GM19468 (cell line): ENCODE measurements around the gene GAS2.

Experiments used
- ATAC-seq: cut with Tn5 transposase; IDR thresholded peaks from one replicate; pipeline ENCODE4 v1.9.1; 2021; ENCODE audit warnings: mild to moderate bottlenecking, moderate library complexity, moderate number of reproducible peaks; ENCODE audit not compliant: unreplicated experiment; ENCODE audit errors: extremely low read depth

GAS2 gene

DNA sequence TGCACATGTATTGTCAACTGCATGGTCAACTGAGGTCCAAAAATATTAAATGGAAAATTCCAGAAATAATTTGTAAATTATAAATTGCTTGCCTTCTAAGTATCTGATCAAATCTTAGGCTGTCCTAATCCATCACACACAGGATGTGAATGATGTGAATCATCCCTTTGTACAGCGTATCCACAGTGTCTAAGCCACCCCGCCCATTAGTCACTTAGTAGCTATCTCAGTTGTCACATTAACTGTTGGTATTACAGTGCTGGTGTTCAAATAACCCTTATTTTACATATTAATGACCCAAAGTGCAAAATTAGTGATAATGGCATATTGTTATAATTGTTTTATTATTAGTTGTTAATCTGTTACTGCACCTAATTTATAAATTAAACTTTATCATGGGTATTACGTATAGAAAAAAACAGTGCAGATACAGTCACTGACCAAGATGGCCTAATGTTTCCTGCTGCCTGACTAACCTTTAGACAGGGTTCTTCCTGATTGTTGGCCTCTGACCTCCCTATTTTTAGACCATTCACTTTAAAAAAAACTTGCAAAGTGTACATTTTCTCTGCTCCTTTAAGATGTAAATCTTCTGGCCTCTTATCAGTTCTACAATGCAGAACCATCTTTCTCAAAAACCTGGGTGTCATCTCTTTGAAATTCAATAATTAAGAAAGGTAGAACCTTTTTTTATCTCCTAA, 166.1 kb downstream of the GAS2 start:
- no peak for ATAC-seq

GRCh38 chr11:22846726-22847125, 180.3 kb downstream of the GAS2 start:
- ATAC-seq = no peak

- ATAC-seq = no peak
Observed at GRCh38 chr11:22851477-22851876, 185.1 kb downstream of the GAS2 start.

DNA sequence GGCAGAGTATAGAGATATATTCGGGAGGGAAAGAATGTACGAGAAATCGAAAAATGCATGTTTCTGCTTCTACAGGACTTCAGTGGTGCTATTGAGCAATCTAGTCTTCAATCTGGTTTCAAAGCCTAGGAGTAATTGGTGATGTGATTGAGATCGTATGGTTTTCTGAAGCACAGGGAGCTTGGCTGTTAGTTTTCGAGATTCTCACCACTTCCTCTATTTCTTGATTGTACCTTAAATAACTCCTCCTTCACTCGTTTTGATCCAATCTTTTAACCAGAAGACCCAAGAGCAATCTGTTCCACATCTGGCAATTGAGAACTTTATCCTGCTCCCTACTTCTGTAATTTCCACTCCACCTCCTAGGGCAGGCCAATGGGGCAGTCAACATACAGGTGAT, 193.3 kb downstream of the GAS2 start:
- no peak for ATAC-seq

DNA sequence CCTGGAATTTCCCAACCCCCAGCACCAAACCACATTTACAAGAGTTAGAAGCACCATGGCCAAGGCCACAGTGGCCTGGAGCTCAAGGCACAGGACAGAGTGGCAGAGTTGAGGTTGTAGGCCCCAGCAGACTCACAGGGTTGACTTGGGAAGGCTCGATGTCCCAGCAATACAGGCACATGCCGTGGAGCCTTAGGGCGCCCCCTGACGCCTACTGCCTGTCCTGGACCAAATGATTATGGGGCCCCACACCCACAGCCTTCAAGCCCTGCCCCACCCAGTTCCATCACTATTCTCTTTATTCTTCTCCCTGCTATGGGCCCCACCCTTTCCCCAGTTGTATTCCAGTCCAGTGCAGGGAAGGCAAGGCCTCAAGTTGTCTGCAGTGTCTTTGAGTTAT, 193.8 kb downstream of the GAS2 start, which contains the start of gene CCDC179:
Gene CCDC179 (minus strand): TSS at position 234 of the 400 bp plus-strand sequence. CDS start 53 bp downstream, at position 181.
- ATAC-seq = no peak
